Measurements from ENCODE around the gene GCC2. TPM values are rescaled to one million over a fixed set of nuclear protein-coding genes. Genes with fewer than 3 reads are reported as not detected.
"Not testable (repeated sequence)": the region's sequence is repeated elsewhere in the genome, so short reads cannot be mapped to it uniquely, and the experiment has no call there.

Gene GCC2
- polyA plus RNA-seq, 1 donor from 2014 or later: 23.6 TPM

DNA sequence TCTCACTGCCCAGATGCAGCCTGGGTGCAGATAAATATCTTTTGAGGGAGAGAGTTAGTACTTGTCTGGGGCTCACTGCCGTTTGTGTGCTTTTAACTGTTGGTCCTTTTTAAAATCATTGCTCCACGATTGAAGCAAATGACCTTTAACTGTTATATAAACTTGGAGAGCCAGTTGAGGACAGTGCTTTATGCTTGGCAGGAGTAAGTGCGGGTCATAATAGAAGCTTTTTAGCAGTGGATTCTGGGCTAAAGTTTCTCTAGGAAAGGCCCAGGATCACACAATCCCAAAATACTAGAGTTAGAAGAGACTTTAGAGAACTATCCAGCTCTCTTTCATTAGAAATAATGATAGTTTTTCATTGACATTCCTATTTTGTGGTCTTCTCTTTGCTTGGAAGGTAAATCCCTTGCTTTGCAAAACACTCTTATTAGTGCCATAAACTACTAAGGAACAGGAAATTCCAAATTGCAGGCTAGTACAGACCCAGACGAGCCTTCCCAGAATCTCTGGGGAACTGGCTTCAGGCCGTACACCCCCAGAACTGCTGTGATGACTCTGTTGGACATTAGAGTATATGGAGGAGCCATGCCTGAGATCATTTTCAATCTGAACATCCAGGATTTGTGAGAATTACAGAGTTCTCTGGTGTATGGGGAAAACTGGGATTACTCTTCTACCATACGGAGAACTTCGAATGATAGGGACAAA lies 104.4 kb downstream of the GCC2 start:
- H4K20me1 ChIP-seq (ENCODE audit: insufficient read depth): no peaks in the 10 kb centered on the region
- H3K9ac ChIP-seq (ENCODE audit: low read length): no peak overlapping the region
- H3K9me2 ChIP-seq (ENCODE audit: insufficient read depth, low read length): no peaks in the 10 kb centered on the region
- H3K27me3 ChIP-seq (ENCODE audit: insufficient read depth, low read depth, low read length): no peaks in the 10 kb centered on the region
- no peaks in the 10 kb centered on the region for H3F3A ChIP-seq (ENCODE audit: insufficient read depth, low read length, poor library complexity, severe bottlenecking)
- no peak overlapping the region for H3K27ac ChIP-seq (ENCODE audit: low read length)
- TF ChIP-seq SMC3 (conservative IDR thresholded peaks at IDR 0.05; ENCODE audit: poor library complexity): no peak
- no peak for TF ChIP-seq TAF1 (IDR thresholded peaks at IDR 0.05; ENCODE audit: low read depth)
- no peak for TF ChIP-seq EP300 (conservative IDR thresholded peaks at IDR 0.05; ENCODE audit: poor library complexity, severe bottlenecking)
- TF ChIP-seq MXI1 (conservative IDR thresholded peaks at IDR 0.05; ENCODE audit: poor library complexity, severe bottlenecking): no peak
- TF ChIP-seq, protein P1, sequence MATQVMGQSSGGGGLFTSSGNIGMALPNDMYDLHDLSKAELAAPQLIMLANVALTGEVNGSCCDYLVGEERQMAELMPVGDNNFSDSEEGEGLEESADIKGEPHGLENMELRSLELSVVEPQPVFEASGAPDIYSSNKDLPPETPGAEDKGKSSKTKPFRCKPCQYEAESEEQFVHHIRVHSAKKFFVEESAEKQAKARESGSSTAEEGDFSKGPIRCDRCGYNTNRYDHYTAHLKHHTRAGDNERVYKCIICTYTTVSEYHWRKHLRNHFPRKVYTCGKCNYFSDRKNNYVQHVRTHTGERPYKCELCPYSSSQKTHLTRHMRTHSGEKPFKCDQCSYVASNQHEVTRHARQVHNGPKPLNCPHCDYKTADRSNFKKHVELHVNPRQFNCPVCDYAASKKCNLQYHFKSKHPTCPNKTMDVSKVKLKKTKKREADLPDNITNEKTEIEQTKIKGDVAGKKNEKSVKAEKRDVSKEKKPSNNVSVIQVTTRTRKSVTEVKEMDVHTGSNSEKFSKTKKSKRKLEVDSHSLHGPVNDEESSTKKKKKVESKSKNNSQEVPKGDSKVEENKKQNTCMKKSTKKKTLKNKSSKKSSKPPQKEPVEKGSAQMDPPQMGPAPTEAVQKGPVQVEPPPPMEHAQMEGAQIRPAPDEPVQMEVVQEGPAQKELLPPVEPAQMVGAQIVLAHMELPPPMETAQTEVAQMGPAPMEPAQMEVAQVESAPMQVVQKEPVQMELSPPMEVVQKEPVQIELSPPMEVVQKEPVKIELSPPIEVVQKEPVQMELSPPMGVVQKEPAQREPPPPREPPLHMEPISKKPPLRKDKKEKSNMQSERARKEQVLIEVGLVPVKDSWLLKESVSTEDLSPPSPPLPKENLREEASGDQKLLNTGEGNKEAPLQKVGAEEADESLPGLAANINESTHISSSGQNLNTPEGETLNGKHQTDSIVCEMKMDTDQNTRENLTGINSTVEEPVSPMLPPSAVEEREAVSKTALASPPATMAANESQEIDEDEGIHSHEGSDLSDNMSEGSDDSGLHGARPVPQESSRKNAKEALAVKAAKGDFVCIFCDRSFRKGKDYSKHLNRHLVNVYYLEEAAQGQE (IDR thresholded peaks at IDR 0.05; ENCODE audit: borderline replicate concordance): no peak
- no peak for TF ChIP-seq EZH2 (IDR thresholded peaks at IDR 0.05; ENCODE audit: borderline replicate concordance, insufficient read depth, low read length, poor library complexity, severe bottlenecking)
- TF ChIP-seq POLR2AphosphoS5 (IDR thresholded peaks at IDR 0.05): no peak
- H3K36me3 ChIP-seq (ENCODE audit: insufficient read depth, low read length): no peaks in the 10 kb centered on the region
- peaks cover 4% of the 10 kb centered on the region for H3K79me2 ChIP-seq (replicated peaks; ENCODE audit: insufficient read depth, low read length)
- H2AFZ ChIP-seq (ENCODE audit: low read depth, low read length): no peak overlapping the region
- H3K4me3 ChIP-seq (ENCODE audit: low read length): no peak overlapping the region
- no peaks in the 10 kb centered on the region for H3K9me3 ChIP-seq (ENCODE audit: low read length)
- H3K4me2 ChIP-seq (ENCODE audit: low read length): no peak overlapping the region

DNA sequence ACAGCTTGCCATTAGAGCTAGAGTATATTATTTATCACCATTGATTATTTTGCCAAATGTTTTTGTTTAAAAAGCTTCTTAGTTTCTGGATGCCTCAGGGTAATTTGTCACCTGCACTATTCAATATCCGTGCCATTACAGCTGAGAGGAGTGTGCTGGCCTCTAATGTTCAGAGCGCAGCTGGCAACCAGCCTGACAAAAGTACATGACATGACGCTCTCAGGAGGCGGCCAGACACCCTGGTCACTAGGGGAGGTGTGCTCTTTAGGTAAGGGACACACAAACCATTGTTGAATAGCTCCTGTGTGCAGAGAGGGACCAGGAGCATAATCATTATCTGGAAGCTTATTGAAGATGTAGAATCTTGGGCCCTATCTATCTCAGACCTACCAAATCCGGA lies 105.5 kb downstream of the GCC2 start:
- Histone ChIP-seq H3K4me2 (ENCODE audit: low read length) (no peak overlapping the region), H3K9me3 (ENCODE audit: low read length) (no peaks in the 10 kb centered on the region), H3K4me3 (ENCODE audit: low read length) (no peak overlapping the region), H3K79me2 (replicated peaks; ENCODE audit: insufficient read depth, low read length) (peaks cover 4% of the 10 kb centered on the region), H3K27me3 (ENCODE audit: insufficient read depth, low read depth, low read length) (no peaks in the 10 kb centered on the region), H3K9me2 (ENCODE audit: insufficient read depth, low read length) (no peaks in the 10 kb centered on the region), H3K27ac (ENCODE audit: low read length) (no peak overlapping the region), H3F3A (ENCODE audit: insufficient read depth, low read length, poor library complexity, severe bottlenecking) (no peaks in the 10 kb centered on the region), H3K36me3 (ENCODE audit: insufficient read depth, low read length) (no peaks in the 10 kb centered on the region), H2AFZ (ENCODE audit: low read depth, low read length) (no peak overlapping the region), H4K20me1 (ENCODE audit: insufficient read depth) (no peaks in the 10 kb centered on the region), H3K9ac (ENCODE audit: low read length) (no peak overlapping the region)
- no peak for TF ChIP-seq POLR2AphosphoS5 (IDR thresholded peaks at IDR 0.05)

DNA sequence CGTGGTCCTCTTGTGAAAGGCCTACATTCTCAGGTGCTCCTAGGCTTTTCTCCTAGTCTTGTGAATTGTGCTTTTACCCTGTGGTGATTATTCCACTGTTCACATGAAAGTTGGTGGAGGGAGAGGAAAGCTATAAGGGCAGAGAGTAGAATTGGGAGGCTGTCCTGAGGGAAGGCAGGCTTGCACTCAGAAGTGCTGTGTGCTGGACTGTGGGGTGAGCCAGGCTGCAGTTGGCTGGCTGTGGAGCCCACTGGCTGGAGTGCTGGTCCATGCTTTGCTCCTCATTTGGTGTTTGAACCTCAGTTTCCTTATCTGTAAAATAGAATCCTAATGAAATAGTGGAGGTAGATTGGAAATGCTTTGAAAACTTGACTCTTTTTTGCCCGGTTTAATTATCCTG lies 106.6 kb downstream of the GCC2 start:
- H4K20me1 ChIP-seq (ENCODE audit: insufficient read depth): no peaks in the 10 kb centered on the region
- H3K27ac ChIP-seq (ENCODE audit: low read length): no peak overlapping the region
- H3K9ac ChIP-seq (ENCODE audit: low read length): no peak overlapping the region
- no peaks in the 10 kb centered on the region for H3K9me3 ChIP-seq (ENCODE audit: low read length)
- H3F3A ChIP-seq (ENCODE audit: insufficient read depth, low read length, poor library complexity, severe bottlenecking): no peaks in the 10 kb centered on the region
- H3K4me2 ChIP-seq (ENCODE audit: low read length): no peak overlapping the region
- no peak overlapping the region for H3K4me3 ChIP-seq (ENCODE audit: low read length)
- TF ChIP-seq, protein P2, sequence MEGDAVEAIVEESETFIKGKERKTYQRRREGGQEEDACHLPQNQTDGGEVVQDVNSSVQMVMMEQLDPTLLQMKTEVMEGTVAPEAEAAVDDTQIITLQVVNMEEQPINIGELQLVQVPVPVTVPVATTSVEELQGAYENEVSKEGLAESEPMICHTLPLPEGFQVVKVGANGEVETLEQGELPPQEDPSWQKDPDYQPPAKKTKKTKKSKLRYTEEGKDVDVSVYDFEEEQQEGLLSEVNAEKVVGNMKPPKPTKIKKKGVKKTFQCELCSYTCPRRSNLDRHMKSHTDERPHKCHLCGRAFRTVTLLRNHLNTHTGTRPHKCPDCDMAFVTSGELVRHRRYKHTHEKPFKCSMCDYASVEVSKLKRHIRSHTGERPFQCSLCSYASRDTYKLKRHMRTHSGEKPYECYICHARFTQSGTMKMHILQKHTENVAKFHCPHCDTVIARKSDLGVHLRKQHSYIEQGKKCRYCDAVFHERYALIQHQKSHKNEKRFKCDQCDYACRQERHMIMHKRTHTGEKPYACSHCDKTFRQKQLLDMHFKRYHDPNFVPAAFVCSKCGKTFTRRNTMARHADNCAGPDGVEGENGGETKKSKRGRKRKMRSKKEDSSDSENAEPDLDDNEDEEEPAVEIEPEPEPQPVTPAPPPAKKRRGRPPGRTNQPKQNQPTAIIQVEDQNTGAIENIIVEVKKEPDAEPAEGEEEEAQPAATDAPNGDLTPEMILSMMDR (IDR thresholded peaks at IDR 0.05; ENCODE audit: poor library complexity, severe bottlenecking): no peak
- TF ChIP-seq, protein P1 (IDR thresholded peaks at IDR 0.05; ENCODE audit: borderline replicate concordance): no peak
- TF ChIP-seq TAF1 (IDR thresholded peaks at IDR 0.05; ENCODE audit: low read depth) (no peak), MXI1 (conservative IDR thresholded peaks at IDR 0.05; ENCODE audit: poor library complexity, severe bottlenecking) (no peak), SMC3 (conservative IDR thresholded peaks at IDR 0.05; ENCODE audit: poor library complexity) (no peak), EP300 (conservative IDR thresholded peaks at IDR 0.05; ENCODE audit: poor library complexity, severe bottlenecking) (no peak), POLR2AphosphoS5 (IDR thresholded peaks at IDR 0.05) (no peak)
- no peaks in the 10 kb centered on the region for H3K36me3 ChIP-seq (ENCODE audit: insufficient read depth, low read length)
- H3K9me2 ChIP-seq (ENCODE audit: insufficient read depth, low read length): no peaks in the 10 kb centered on the region
- no peak overlapping the region for H2AFZ ChIP-seq (ENCODE audit: low read depth, low read length)
- H3K79me2 ChIP-seq (replicated peaks; ENCODE audit: insufficient read depth, low read length): peaks cover 4% of the 10 kb centered on the region
- H3K27me3 ChIP-seq (ENCODE audit: insufficient read depth, low read depth, low read length): no peaks in the 10 kb centered on the region

DNA sequence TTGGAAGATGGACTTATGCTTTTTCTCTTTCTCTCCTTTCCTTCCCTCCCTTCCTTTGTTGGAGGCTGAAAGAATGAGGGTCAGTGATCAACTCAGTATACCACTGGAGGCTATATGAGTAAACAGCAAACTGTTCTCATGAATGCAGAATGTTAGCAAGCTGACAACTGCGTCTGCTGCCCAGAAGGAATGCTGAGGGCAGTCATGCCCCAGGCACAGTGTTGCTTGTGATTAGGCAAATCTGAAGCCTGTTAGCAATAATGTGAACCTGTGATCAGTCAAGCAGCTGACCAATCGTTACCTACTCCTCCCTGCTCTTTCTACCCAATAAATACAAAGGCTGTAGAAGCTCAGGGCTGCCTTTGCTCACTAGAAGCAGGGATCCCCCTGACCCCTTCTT lies 107.6 kb downstream of the GCC2 start:
- not testable (repeated sequence) for H3K9me2 ChIP-seq (ENCODE audit: insufficient read depth, low read length); H3K36me3 ChIP-seq (ENCODE audit: insufficient read depth, low read length); H3K9ac ChIP-seq (ENCODE audit: low read length); H3K4me2 ChIP-seq (ENCODE audit: low read length); H4K20me1 ChIP-seq (ENCODE audit: insufficient read depth); H3K27ac ChIP-seq (ENCODE audit: low read length); H3K9me3 ChIP-seq (ENCODE audit: low read length); H3F3A ChIP-seq (ENCODE audit: insufficient read depth, low read length, poor library complexity, severe bottlenecking); H3K27me3 ChIP-seq (ENCODE audit: insufficient read depth, low read depth, low read length); H3K4me3 ChIP-seq (ENCODE audit: low read length); H2AFZ ChIP-seq (ENCODE audit: low read depth, low read length); H3K79me2 ChIP-seq (replicated peaks; ENCODE audit: insufficient read depth, low read length)

Data from neural cell (in vitro differentiated cells).